Stimulated activated CD8-positive, alpha-beta memory T cell treated with anti-CD3 and anti-CD28 coated beads, Interleukin-15, amount 100 ng/mL, for 4 hours (primary cell): ENCODE results near the gene MGAT5B.

Source experiments
- DNase-seq, 2 donors: peaks; one replicate each; pipeline ENCODE4 v3.0.0-alpha.2; 2020; ENCODE audit warnings: low read depth in 2 of 2

MGAT5B gene

DNA sequence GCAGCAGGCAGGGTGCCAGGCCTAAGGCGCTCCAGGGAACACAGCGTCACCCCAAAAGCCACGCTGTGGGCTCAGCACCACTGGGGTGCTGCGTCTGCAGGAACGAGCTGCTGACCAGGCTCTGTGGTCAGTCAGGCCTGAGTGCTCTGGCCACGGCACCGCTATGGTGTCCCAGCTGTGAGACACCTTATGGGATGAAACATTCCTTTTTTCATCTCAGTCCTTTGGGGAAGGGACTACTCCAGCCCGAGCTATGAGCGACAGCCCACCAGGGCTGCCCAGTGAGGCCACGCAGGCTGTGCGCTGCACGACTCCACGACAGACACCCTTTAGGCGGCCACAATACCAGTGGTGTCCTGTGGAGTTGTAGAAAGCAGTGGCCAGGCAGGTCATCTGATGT lies 11.1 kb downstream of the MGAT5B start:
- no peak for DNase-seq

DNA sequence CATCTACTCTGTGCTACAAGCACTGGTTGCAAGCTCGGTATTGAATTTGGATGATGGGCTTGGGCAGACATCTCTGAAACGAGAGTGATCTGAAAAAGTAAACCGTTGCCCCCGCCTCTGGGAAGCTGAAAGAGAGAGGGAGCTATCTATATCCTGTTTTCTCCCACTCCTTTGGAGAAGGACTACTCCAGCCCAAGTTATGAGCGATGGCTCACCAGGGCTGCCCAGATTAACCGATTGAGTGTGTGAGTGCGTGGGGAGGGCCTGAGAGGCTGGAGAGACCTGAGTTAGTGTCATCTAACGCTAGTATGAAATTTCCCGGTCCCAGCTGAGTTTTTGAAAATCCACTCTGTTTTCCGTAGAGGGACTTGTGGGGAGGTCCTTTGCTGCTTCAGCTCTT lies 11.5 kb downstream of the MGAT5B start:
- no peak for DNase-seq

DNA sequence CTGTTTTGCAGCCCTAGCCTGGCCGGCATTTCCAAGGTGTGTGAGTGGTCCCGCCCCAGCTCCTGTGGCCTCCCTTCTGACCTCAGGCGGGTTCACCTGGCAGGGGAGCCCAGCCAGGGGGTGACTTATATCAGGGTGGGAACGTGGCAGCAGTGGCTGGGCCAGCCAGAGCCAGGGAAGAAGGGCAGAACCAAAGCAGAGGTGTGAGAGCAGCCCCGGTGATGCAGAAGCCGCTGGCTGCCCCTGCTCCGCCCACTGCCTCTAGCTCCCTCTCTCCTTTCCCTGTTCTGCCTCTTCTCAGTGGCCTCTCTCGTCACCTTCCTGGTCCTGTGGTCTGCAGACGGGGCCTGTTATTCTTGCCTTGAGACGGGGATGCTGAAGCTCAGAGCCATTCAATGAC lies 12.1 kb downstream of the MGAT5B start:
- DNase-seq: no peak

DNA sequence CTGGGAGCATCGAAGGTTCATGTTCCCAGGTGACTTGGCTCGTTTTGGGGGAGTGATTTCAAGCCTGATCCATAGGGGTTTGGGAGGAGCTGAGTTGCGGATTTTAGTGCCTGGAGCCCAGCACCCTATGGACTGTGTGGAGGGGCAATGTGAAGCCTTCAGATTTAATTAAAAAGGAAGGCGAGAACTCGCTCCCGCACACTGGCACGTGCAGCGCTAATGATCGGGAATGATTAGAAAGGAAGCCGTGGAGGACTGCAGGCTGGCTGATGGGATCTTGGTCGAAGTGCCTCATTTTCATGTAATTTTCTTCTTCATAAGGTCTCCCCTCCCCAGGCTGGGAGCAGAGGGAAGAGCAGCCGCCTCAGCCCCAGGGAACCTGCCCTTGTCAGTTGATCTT lies 12.8 kb downstream of the MGAT5B start:
- no peak for DNase-seq

DNA sequence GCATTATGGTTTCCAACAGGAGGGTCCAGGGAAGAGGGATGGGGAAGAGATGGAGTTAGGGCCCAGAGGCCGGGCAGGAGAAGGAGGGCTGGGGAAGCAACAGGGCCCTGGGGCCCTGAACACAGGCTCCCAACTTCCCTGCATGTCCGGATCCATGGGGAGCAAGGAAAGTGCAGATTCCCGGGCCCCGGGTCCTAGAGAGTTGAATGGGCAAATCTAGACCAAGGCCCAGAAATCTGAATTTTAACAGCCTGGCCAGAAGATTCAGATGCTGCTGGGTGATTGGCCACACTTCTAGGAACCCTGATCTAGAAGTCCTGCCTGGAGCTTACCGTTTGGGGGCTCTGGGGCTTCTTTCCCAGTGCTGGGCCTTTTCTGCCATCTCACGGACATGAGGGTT lies 13.2 kb downstream of the MGAT5B start:
- no peak for DNase-seq

DNA sequence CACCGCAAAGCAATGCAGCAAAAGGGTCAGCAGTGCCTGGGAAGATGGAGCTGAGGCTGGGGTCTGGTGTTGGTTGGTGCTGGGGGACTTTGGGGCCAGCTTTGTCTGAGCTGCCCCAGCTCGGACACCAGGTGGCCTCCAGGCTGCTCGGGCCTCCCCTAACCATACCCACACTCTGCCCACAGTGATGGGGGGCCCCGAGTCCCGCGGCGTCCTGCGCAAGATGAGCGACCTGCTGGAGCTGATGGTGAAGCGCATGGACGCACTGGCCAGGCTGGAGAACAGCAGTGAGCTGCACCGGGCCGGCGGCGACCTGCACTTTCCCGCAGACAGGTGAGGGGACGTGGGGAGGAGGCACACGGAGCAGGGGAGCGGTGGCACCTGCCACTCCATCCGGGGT lies 13.8 kb downstream of the MGAT5B start:
- no peak for DNase-seq

DNA sequence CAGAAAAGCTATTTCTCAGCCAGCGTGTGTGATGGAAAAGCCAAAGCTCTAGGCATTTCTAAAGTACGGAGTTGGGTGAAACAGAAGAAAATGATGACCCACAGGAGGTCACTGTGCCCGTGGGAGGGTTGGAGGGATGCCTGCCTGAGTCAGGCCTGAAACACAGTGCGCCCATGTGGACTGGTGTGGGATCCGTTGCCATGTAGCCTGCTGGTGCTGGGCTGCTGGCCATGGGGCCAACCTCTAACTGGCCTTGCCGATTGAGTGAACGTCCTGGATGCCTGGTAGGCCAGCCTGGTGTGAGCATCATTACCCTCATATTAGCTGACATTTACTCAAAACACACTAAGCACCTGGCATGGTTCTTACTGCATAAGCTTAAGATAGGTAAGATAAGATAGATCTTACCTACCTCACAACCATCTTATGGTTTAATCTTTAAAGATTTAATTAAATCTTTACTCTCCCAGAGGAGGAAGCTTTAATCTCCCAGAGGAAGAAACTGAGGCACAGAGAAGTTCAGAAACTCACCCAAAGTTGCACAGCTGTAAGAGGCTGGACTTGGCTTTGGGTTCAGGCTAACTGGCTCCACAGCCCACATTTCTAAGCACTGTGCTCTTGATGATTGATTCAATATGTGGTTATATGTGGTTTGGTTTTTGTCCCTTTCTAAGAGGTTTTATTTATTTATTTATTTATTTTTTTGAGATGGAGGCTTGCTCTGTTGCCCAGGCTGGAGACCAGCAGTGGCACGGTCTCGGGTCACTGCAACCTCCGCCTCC lies 15.7 kb downstream of the MGAT5B start:
- no peak for DNase-seq

DNA sequence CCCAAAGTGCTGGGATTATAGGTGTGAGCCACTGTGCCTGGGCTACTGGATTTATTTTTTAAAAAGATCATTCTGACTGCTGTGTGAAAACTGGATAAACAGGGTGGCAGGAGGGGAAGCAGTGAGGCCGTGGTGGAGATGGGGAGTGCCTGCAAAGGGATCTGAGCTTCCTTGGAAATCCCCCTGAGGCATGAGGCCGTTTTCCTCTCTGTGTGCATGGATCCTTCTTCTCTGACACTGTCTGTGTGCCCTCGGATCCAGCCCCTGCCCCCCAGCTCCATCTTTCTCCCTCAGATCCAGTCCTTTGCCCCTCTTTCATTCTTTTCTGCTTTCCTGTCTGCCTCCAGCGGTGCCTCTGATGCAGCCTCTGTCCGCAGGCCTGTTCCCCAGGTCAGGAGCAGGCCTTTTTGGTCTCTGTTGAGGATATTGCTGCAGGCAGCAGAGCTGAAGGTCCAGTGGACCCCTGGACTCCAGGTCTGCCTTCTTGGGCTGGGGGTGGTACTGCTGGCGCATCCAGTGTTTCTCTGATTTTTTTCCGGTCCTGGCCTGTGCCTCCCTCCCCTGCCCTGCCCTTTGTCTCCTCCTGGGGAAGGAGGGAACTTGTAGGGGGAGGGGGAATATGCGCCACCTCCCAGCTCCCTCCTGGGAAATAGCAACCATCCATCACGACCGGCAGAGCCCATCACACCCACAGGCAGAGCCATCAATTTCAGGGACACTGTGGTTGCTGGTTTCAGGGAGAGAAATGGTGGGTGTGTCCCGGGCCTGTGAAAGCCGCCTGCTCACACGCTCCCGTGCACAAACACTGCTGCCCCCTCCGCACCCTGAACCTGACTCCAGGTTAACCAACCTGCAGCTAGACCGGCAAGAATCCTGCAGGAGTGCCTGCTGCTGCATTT lies 17.0 kb downstream of the MGAT5B start:
- no peak for DNase-seq

DNA sequence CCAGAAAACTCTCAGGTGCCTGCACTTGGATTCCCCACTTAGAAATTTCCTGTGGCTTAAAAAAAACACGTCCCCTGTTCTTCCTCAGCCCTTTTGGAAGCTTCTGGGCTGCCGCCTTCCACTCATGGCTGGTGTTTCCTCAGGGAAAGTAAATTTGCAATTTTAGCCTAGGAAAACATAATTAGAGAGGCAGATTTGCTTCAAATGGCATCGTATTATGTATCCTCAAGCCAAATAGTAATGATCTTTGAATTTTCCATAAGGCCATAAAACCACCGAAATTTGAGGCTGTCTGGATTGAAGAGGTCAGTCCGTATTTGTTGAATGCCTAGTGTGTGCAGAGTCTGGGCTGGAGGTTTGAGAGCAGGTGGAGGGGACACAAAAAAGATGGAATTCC lies 17.7 kb downstream of the MGAT5B start:
- DNase-seq: no peak

DNA sequence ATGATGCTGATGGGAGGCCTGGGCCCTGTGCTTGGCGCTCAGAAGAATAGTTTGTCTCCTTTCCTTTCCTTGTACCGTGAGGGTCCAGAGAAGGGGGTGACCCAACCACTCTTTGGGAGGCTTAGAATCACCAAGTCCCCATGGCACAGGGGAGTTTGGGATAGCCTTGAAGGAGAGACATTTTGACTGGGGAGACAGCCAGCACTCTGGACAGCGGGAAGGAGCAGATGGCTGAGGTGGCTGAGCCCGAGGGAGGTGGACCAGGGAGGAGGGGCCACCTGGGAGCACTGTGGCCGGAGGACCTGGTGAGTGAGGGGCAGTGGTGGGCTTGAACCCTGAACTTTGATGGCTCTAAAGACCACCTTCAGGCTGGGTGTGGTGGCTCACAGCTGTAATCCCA lies 18.2 kb downstream of the MGAT5B start:
- no peak for DNase-seq

DNA sequence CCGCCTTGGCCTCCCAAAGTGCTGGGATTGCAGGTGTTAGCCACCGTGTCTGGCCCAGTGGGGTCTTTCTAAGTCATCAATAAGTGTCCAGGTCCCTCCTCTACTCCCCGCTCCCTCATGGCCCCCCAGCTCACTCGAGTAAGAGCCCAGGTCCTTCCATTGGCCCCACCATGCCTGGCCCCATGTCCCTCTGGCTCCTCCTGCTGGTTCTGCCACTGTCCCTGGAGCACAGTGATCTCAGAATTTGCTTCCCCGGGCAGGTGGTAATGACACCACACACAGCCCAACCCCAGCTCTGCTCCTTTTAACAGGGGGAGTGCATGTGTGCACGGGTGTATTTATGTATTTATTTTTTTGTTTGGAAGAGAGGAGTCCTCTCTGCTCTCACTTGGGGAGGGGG lies 19.6 kb downstream of the MGAT5B start:
- no peak for DNase-seq

DNA sequence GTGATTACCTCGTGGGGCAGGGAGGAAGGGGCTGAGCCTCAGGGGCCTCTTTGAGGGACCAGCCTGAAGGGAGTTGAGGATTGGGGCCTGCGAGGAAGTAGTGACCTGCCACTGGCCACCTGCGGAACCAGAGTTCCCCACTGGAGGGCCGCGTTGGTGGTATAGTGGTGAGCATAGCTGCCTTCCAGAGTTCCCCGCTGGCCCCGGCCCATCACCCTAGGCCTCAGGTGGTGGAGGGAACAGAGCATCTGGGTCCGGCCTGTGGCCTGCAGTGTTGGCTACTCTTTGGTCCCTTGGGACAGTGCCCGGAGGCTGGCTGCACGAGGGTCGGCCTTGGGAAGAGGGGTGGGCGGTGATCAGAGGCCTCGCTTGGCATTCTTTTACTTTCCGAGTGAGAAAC lies 20.5 kb downstream of the MGAT5B start:
- no peak for DNase-seq

DNA sequence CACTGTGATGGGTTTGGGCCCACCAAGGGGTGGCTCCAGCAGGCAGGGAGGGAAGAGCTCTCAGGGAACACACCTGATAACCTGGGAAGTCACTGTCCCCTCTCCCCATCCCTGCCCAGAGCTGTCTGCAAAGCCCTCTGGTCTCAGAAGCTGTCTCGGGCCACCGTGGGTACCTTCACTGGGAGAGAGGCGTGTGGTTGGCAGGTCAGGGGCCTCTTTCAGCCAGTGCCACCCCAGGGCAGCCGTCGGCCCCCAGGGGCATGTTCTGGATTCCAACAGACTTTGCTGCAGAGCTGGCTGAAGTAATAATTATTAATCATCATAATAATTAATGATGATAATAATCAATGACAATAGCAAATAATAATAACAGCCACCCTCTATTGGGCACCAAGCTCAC lies 21.1 kb downstream of the MGAT5B start:
- no peak for DNase-seq

DNA sequence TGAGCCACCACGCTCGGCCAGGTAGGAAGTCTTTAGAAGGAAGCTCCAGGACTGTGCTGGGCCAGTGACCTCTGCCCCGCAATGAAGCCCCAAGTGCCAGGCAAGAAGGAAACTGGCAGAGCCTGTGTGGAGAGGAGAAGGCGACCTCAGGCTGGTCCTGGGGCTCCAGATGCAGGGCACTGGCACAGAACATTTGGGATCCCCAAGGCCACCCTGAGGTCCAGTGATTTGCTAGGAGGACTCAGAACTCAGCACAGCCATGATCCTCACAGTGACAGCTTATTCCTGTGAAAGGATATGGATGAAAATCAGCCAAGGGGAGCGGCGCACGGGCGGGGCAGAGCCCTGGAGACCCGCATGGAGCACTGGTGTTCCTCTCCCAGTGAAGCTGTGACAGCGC lies 24.1 kb downstream of the MGAT5B start:
- no peak for DNase-seq

DNA sequence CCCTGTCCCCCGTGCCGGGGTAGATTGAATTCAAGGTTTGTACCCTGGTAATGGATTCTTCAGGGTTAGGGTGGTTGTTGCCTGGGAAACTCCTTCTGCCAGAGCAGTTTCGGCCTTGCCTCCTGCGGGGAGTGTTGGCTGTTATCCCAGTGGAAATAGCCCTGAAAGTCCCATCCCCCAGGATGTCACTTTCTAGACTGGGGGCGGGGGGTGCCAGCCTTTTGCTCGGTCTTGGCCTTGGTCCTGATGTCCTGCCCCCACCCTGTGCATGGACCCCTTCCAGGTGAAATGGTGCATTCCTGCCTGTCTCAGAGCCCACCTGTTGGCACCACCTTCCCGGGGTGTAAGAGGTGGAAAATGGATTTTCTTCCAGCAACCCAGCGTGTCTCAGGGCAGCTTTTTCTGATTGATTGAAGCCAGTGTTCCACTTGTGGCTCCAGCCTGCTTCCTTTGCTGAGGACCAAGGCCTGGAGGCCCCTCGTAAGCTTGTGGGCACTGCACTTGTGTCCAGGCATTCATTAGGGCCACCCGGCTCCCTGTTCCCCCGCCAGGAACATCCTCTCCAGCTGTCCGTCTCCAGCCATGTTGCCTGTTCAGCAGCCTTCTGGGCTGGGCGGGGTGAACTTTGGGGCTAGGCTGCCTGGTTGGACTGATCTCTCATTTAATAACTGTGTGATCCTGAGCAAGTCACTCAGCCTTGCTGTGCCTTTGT lies 25.6 kb downstream of the MGAT5B start:
- no peak for DNase-seq

DNA sequence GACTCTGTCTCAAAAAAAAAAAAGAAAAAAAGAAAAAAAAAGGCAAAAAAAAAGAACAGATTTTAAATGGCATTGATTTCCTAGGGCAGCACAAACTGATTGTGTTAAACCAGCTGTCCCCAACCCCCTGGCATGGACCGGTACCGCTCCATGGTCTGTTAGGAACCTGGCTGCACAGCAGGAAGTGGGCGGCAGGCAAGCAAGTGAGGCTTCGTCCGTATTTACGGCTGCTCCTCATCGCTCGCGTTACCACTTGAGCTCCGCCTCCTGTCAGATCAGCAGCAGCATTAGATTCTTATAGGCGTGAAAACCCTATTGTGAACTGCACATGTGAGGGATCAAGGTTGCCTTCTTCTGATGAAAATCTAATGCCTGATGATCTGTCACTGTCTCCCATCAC lies 26.6 kb downstream of the MGAT5B start:
- DNase-seq: no peak

DNA sequence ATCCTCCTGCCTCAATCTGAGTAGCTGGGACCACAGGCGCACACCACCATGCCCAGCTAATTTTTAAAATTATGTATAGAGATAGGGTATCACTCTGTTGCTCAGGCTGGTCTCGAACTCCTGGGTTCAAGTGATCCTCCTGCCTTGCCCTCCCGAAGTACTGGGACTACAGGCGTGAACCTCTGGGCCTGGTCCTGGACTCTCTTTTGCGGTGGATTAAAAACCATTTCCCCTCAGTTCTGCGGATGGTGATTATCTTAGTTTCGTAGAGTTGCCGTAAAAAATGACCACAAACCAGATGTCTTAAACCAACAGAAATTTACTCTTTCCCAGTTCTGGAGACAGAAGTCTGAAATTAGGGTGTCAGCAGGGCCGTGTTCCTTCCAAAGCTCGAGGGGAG lies 28.8 kb downstream of the MGAT5B start:
- DNase-seq: no peak

DNA sequence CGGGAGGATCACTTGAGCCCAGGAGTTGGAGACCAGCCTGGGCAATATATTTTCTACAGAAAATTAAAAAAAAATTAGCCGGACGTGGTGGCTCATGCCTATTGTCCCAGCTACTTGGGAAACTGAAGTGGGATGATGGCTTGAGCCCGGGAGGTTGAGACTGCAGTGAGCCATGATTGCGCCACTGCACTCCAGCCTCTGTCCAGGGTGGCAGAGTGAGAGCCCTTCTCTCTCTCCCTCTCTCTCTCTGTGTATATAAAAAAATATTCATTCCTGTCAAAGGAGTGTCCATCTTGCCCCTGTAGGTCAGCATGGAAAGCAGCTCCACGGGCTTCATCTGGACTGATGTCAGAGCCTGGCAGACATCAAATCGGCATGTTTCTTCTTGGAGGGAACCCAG lies 31.2 kb downstream of the MGAT5B start:
- no peak for DNase-seq

DNA sequence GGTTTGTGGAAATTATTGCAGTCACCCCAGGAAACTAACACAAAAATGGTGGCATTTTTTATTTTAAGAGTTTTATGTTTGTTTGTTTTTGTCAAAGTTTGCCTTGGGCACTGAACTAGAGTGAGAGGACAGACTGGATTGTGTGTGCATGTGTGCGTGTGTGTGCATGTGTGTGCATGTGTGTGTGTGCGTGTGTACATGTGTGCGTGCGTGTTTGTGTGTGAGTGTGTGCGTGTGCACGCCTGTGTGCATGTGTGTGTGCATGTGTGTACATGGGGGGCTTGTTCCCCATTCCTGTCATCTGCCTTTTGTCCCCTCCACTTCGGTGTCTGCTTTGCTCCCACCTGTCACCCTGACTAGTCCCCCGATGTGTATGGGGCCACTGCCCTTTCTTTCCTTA lies 32.5 kb downstream of the MGAT5B start:
- no peak for DNase-seq

DNA sequence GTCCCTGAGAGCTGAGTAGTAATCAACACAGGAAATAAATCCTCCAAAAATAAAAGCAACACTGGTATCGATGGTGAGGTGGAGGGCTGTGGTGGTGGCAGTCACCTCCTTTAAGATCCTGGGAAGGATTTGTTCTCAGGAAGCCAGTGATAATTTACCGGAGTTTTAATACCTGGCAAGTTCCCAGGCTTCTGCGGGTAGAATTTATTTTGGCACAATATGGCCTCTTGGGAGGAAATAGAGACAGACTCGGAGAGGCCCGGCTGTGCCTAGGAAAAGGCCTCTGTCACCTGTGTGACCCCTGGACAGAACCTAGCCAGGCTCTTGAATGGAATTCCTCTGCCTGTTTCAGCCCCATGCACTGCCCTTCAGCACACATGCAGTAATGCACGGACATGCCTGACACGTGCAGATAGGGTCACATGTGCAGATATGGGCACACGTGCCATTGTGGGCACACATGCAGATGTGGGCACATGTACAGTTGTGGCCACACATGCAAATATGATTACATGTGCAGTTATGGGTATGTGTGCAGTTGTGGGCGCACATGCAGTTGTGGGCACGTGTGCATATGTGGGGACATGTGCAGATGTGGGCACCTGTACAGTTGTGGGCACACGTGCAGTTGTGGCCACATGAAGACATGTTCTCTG lies 33.5 kb downstream of the MGAT5B start:
- no peak for DNase-seq

DNA sequence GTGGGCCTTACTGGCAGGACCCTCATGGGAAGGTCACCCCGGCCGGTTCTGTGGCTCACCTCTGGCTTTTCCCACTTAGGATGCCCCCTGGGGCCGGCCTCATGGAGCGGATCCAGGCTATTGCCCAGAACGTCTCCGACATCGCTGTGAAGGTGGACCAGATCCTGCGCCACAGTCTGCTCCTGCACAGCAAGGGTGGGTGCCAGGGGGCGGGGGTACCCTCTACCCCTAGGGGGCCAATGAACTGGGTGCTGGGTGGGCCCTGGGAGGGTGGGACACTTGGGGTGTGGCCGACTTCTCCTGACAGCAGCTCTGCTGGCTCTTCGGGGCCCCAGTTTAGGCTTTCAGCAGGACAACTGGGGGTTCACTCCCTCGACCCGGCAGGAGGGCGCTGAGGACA lies 34.3 kb downstream of the MGAT5B start:
- DNase-seq: no peak

DNA sequence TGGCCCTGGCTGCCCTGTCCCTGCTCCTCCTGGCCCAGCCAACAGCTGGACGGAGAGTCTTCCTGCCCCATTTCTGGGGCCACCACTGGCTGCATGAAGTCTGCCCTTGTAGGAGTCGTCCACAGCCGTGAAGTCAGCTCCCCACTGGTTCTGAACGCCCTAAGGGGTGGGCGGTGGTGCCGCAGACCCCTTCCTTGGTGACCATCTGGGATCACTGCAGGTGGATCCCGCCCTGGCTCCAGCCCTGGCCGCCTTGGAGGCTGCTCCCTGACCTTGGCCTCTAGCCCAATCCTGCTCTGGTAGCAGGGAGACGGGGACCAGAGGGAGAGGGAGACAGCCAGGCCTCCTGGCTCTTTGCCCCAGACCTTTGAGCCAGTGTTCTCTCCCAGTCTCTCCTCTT lies 35.4 kb downstream of the MGAT5B start:
- DNase-seq: no peak
